Measurements from ENCODE around the gene PPP4R1.

- TF ChIP-seq POLR2A (IDR thresholded peaks at IDR 0.05; ENCODE audit: low read depth, low read length) (no peak), POLR2AphosphoS5 (IDR thresholded peaks at IDR 0.05; ENCODE audit: low read depth, low read length) (no peak), TAF1 (IDR thresholded peaks at IDR 0.05; ENCODE audit: borderline replicate concordance, low read depth, low read length) (no peak)
Measured at GRCh38 chr18:9561759-9562158, 52.6 kb downstream of the PPP4R1 start.
